ENCODE measurements around the gene PGGHG. TPM values are rescaled to one million over a fixed set of nuclear protein-coding genes. Genes with fewer than 3 reads are reported as not detected.
A peak's percentile ranks its signal among the peaks of the same experiment; 100 is the strongest.
"Not testable (repeated sequence)": the region's sequence is repeated elsewhere in the genome, so short reads cannot be mapped to it uniquely, and the experiment has no call there.

The PGGHG gene
- total and polyA plus RNA-seq, 8 donors, result 8.9 to 4,700 (median 357) TPM

- no peaks in the 10 kb centered on the region for H3K36me3 ChIP-seq
- no peak for TF ChIP-seq CTCF (IDR thresholded peaks at IDR 0.05)
- DNase-seq (peak in 2 of 6 donors; percentile 33 to 65), ATAC-seq (no peak), FAIRE-seq (no peak)
- peaks cover 0 to 5% (median 3%) of the 10 kb centered on the region in 3 donors for H3K4me1 ChIP-seq
- 83 to 86% methylated on average over 17 of the region's 17 CpGs for WGBS, 2 donors
- no peak overlapping the region for H3K4me3 ChIP-seq
- peak overlapping the region; percentile 55 to 84 (median 70) for H3K27ac ChIP-seq
- H3K27me3 ChIP-seq, result no peaks in the 10 kb centered on the region
- no peaks in the 10 kb centered on the region for H3K9me3 ChIP-seq
- intact Hi-C loops (cut with DNase I), result loop anchor here in 2 of 3 donors (5.0 to 10.0 kb wide), 2 partner anchors 45 to 48 kb away; no protein-coding TSS in a partner anchor
Observed at GRCh38 chr11:306645-307371, 17.9 kb downstream of the PGGHG start.

- not testable (repeated sequence) for H3K9me3 ChIP-seq, FAIRE-seq, H3K4me1 ChIP-seq, H3K27me3 ChIP-seq, H3K36me3 ChIP-seq
- peak within 1 kb of the TSS; percentile 55 to 84 (median 70) for H3K27ac ChIP-seq
- DNase-seq (peak; percentile 45 to 66 (median 56)), ATAC-seq (peak; percentile 10 to 66 (median 48))
- 31 to 37% methylated on average over 24 to 27 of the region's 28 CpGs for WGBS, 2 donors
- H3K4me3 ChIP-seq, result peak within 1 kb of the TSS in 2 of 4 donors; percentile 18 to 49
- intact Hi-C loops (cut with DNase I), result loop anchor here in 2 of 3 donors (5.0 to 10.0 kb wide), 2 partner anchors 44 to 47 kb away; no protein-coding TSS in a partner anchor
Observed at GRCh38 chr11:307766-308708, 19.1 kb downstream of the PGGHG start, which contains the start of gene IFITM2. TSS of gene IFITM2 (plus strand) at chr11:307816. CDS start at chr11:308193, 377 bp downstream.

- 67 to 69% methylated on average over 21 to 24 of the region's 24 CpGs for WGBS, 2 donors
- intact Hi-C loops (cut with DNase I), result loop anchor here in 2 of 3 donors (5.0 to 10.0 kb wide), 2 partner anchors 43 to 46 kb away; no protein-coding TSS in a partner anchor
- ATAC-seq, H3K4me1 ChIP-seq, H3K27me3 ChIP-seq, H3K36me3 ChIP-seq, H3K9me3 ChIP-seq, FAIRE-seq: not testable (repeated sequence)
- Histone ChIP-seq H3K27ac (peak overlapping the region in 3 of 4 donors; percentile 32 to 84 (median 76)), H3K4me3 (peak overlapping the region in 3 of 4 donors; percentile 2 to 49 (median 23))
- DNase-seq, result peak in 3 of 6 donors; percentile 2 to 21 (median 20)
Observed at GRCh38 chr11:308740-309665, 20.1 kb downstream of the PGGHG start.

GRCh38 chr11:309979-310572, 21.1 kb downstream of the PGGHG start:
- intact Hi-C loops (cut with DNase I), result loop anchor here in 2 of 3 donors (5.0 to 10.0 kb wide), 2 partner anchors 42 to 45 kb away; no protein-coding TSS in a partner anchor
- Histone ChIP-seq H3K27ac (peak overlapping the region in 2 of 4 donors; percentile 76 to 84), H3K4me3 (peak overlapping the region in 2 of 4 donors; percentile 23 to 49)
- H3K27me3 ChIP-seq, H3K4me1 ChIP-seq, H3K9me3 ChIP-seq, FAIRE-seq, H3K36me3 ChIP-seq: not testable (repeated sequence)
- ATAC-seq, result peak; percentile 36 to 59 (median 54)
- WGBS, 2 donors, result 14 to 17% methylated on average over 5 of the region's 18 CpGs
- DNase-seq, result peak in 2 of 6 donors; percentile 20 to 55

- H3K9me3 ChIP-seq; H3K4me1 ChIP-seq; H3K27me3 ChIP-seq; H3K36me3 ChIP-seq; intact Hi-C loops (cut with DNase I); FAIRE-seq; H3K27ac ChIP-seq: not testable (repeated sequence)
- peak overlapping the region in 1 of 4 donors; percentile 2 for H3K4me3 ChIP-seq
- WGBS, 2 donors, result 6% methylated on average over 8 to 9 of the region's 71 CpGs
- ATAC-seq (peak; percentile 77 to 83 (median 80)), DNase-seq (peak in 3 of 6 donors; percentile 2 to 45 (median 31))
Observed at GRCh38 chr11:311013-311748, 22.3 kb downstream of the PGGHG start.
